SK-N-SH treated with all-trans-retinoic acid at 6 μM for 48 hours (cell line): ENCODE measurements around the gene ZFP82.

Experiments
- ATAC-seq: fragments of 200-7000 bp; cut with Tn5 transposase; 3 replicates; pipeline ENCODE4 v1.9.1; 2020; ENCODE audit warnings: mild to moderate bottlenecking, moderate library complexity
- BACH2 ChIP-seq: fragments of 250-450 bp; sonication (Bioruptor Pico); IDR thresholded peaks from 2 replicates; pipeline ENCODE4 v1.9.0; 2021; ENCODE audit warnings: mild to moderate bottlenecking, borderline replicate concordance
- GLIS3 ChIP-seq: fragments of 250-450 bp; sonication (Bioruptor Pico); IDR thresholded peaks from 2 replicates; pipeline ENCODE4 v1.5.0; 2020; ENCODE audit warnings: mild to moderate bottlenecking, moderate library complexity
- OSR1 ChIP-seq: fragments of 250-450 bp; sonication (Bioruptor Pico); IDR thresholded peaks from 2 replicates; pipeline ENCODE4 v1.8.0; 2022; ENCODE audit warnings: moderate library complexity, mild to moderate bottlenecking, inconsistent platforms
- PPARA ChIP-seq: fragments of 250-450 bp; sonication (Bioruptor Pico); IDR thresholded peaks from 2 replicates; pipeline ENCODE4 v1.5.0; 2020; ENCODE audit warnings: mild to moderate bottlenecking, borderline replicate concordance
- RARB ChIP-seq: fragments of 250-450 bp; sonication (Bioruptor Pico); IDR thresholded peaks from 2 replicates; pipeline ENCODE4 v1.8.0; 2021; ENCODE audit warnings: mild to moderate bottlenecking, moderate library complexity
- ZC3H10 ChIP-seq: fragments of 250-450 bp; sonication (Bioruptor Pico); IDR thresholded peaks from 2 replicates; pipeline ENCODE4 v1.5.1; 2021; ENCODE audit warnings: mild to moderate bottlenecking, moderate library complexity
- ZFP3 ChIP-seq: fragments of 250-450 bp; sonication (Bioruptor Pico); IDR thresholded peaks from 2 replicates; pipeline ENCODE4 v1.5.0; 2020; ENCODE audit warnings: mild to moderate bottlenecking, moderate library complexity
- ZFP30 ChIP-seq: fragments of 450-650 bp; formaldehyde crosslinking; IDR thresholded peaks from 2 replicates; pipeline ENCODE4 v1.5.0; 2022; ENCODE audit warnings: mild to moderate bottlenecking, moderate library complexity
- ZNF565 ChIP-seq: fragments of 450-650 bp; formaldehyde crosslinking; conservative IDR thresholded peaks from 2 replicates; pipeline ENCODE4 v1.5.0; 2020; ENCODE audit warnings: low read depth, mild to moderate bottlenecking, moderate library complexity
- ZNF70 ChIP-seq: fragments of 450-650 bp; formaldehyde crosslinking; IDR thresholded peaks from 2 replicates; pipeline ENCODE4 v1.5.0; 2020; ENCODE audit warnings: mild to moderate bottlenecking, moderate library complexity
- ZNF8 ChIP-seq: fragments of 450-650 bp; formaldehyde crosslinking; IDR thresholded peaks from 2 replicates; pipeline ENCODE4 v1.5.0; 2020; ENCODE audit warnings: mild to moderate bottlenecking, moderate library complexity
- TF ChIP-seq, protein P1 (sequence below): fragments of 250-450 bp; sonication (Bioruptor Pico); IDR thresholded peaks from 2 replicates; pipeline ENCODE4 v1.8.0; 2021; ENCODE audit warnings: low read depth, mild to moderate bottlenecking, moderate library complexity, borderline replicate concordance
- TF ChIP-seq, protein P2 (sequence below): fragments of 250-450 bp; sonication (Bioruptor Pico); IDR thresholded peaks from 2 replicates; pipeline ENCODE4 v1.5.0; 2020; ENCODE audit warnings: mild to moderate bottlenecking, moderate library complexity
- TF ChIP-seq, protein P3 (sequence below): fragments of 250-450 bp; sonication (Bioruptor Pico); IDR thresholded peaks from 2 replicates; pipeline ENCODE4 v1.5.1; 2020; ENCODE audit warnings: low read depth, mild to moderate bottlenecking, moderate library complexity
- TF ChIP-seq, protein P4 (sequence below): fragments of 250-450 bp; sonication (Bioruptor Pico); IDR thresholded peaks from 2 replicates; pipeline ENCODE4 v1.8.0; 2020; ENCODE audit warnings: mild to moderate bottlenecking, moderate library complexity, borderline replicate concordance
- TF ChIP-seq, protein P5 (sequence below): fragments of 250-450 bp; sonication (Bioruptor Pico); IDR thresholded peaks from 2 replicates; pipeline ENCODE4 v1.5.1; 2021; ENCODE audit warnings: mild to moderate bottlenecking, moderate library complexity

The ZFP82 gene

DNA sequence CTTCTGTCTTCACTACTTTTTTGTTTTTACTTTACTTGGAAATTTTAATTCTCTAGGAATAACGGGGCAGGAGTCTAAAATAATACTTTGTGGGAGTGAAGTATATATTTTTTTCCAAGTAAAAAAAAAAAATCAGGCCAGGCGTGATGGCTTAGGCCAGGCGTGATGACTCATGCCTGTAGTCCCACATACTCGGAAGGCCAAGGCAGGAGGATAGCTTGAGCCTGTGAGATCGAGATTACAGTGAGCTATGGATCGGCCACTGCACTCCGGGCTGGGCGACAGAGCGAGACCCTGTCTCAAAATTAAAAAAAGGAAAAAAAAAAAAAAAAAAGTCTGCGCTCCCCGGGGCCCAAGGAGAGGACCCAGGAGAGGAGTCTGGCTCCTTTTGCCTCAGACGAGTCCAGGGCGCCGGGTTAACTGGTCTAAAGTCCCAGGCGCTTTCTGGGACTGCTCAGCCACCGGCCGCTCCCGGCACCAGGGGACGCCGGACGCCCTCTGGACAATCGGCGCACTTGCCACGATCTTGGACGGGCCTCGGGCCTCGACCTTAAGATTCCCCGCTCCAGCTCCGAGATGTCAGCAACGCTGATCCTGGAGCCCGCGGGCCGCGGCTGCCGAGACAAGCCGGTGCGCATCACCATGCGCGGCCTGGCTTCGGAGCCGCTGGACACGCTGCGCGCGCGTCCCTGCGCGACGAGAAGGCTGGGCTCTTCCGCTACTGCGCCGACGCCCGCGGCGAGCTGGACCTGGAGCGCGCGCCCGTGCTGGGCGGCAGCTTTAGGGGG, 2.7 kb upstream of the ZFP82 start:
- ATAC-seq: no peak
- TF ChIP-seq, protein P1, sequence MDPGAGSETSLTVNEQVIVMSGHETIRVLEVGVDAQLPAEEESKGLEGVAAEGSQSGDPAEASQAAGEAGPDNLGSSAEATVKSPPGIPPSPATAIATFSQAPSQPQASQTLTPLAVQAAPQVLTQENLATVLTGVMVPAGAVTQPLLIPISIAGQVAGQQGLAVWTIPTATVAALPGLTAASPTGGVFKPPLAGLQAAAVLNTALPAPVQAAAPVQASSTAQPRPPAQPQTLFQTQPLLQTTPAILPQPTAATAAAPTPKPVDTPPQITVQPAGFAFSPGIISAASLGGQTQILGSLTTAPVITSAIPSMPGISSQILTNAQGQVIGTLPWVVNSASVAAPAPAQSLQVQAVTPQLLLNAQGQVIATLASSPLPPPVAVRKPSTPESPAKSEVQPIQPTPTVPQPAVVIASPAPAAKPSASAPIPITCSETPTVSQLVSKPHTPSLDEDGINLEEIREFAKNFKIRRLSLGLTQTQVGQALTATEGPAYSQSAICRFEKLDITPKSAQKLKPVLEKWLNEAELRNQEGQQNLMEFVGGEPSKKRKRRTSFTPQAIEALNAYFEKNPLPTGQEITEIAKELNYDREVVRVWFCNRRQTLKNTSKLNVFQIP: no peak
- TF ChIP-seq, protein P2, sequence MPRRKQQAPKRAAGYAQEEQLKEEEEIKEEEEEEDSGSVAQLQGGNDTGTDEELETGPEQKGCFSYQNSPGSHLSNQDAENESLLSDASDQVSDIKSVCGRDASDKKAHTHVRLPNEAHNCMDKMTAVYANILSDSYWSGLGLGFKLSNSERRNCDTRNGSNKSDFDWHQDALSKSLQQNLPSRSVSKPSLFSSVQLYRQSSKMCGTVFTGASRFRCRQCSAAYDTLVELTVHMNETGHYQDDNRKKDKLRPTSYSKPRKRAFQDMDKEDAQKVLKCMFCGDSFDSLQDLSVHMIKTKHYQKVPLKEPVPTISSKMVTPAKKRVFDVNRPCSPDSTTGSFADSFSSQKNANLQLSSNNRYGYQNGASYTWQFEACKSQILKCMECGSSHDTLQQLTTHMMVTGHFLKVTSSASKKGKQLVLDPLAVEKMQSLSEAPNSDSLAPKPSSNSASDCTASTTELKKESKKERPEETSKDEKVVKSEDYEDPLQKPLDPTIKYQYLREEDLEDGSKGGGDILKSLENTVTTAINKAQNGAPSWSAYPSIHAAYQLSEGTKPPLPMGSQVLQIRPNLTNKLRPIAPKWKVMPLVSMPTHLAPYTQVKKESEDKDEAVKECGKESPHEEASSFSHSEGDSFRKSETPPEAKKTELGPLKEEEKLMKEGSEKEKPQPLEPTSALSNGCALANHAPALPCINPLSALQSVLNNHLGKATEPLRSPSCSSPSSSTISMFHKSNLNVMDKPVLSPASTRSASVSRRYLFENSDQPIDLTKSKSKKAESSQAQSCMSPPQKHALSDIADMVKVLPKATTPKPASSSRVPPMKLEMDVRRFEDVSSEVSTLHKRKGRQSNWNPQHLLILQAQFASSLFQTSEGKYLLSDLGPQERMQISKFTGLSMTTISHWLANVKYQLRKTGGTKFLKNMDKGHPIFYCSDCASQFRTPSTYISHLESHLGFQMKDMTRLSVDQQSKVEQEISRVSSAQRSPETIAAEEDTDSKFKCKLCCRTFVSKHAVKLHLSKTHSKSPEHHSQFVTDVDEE (CRISPR knock-in tag): no peak
- TF ChIP-seq, protein P3, sequence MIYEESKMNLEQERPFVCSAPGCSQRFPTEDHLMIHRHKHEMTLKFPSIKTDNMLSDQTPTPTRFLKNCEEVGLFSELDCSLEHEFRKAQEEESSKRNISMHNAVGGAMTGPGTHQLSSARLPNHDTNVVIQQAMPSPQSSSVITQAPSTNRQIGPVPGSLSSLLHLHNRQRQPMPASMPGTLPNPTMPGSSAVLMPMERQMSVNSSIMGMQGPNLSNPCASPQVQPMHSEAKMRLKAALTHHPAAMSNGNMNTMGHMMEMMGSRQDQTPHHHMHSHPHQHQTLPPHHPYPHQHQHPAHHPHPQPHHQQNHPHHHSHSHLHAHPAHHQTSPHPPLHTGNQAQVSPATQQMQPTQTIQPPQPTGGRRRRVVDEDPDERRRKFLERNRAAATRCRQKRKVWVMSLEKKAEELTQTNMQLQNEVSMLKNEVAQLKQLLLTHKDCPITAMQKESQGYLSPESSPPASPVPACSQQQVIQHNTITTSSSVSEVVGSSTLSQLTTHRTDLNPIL (CRISPR knock-in tag): no peak
- no peak for TF ChIP-seq PPARA
- no peak for TF ChIP-seq ZNF8 (CRISPR knock-in tag)

DNA sequence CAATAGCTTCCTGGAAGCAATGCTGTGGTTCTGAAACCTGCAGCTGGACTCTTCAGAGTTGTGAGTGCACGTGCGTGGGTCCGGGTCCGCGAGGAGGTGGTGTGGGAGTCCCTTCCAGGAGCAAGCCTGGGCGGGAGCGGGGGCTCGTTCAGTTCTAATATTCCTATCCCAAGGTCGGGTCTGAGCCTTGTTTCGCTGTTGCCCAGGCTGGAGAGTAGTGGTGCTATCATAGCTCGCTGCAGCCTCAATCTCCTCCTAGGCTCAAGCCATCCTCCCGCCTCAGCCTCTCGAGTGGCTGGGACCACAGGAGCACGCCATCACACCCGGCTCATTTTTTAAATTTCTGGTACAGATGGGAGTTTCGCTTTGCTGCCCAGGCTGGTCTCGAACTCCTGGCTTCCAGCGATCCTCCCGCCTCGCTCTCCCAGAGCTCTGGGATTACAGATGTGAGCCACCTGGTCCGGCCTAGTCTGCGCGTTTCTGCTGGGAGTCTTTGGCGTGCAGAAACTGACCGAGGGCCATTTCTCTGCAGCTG, 625 bp downstream of the ZFP82 start:
- TF ChIP-seq, protein P2 (CRISPR knock-in tag): no peak
- TF ChIP-seq OSR1 (CRISPR knock-in tag): no peak
- TF ChIP-seq ZFP3 (CRISPR knock-in tag): no peak
- TF ChIP-seq, protein P4, sequence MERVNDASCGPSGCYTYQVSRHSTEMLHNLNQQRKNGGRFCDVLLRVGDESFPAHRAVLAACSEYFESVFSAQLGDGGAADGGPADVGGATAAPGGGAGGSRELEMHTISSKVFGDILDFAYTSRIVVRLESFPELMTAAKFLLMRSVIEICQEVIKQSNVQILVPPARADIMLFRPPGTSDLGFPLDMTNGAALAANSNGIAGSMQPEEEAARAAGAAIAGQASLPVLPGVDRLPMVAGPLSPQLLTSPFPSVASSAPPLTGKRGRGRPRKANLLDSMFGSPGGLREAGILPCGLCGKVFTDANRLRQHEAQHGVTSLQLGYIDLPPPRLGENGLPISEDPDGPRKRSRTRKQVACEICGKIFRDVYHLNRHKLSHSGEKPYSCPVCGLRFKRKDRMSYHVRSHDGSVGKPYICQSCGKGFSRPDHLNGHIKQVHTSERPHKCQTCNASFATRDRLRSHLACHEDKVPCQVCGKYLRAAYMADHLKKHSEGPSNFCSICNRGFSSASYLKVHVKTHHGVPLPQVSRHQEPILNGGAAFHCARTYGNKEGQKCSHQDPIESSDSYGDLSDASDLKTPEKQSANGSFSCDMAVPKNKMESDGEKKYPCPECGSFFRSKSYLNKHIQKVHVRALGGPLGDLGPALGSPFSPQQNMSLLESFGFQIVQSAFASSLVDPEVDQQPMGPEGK (CRISPR knock-in tag): no peak
- TF ChIP-seq ZNF70 (CRISPR knock-in tag): no peak
- ATAC-seq: peak; percentile 17

DNA sequence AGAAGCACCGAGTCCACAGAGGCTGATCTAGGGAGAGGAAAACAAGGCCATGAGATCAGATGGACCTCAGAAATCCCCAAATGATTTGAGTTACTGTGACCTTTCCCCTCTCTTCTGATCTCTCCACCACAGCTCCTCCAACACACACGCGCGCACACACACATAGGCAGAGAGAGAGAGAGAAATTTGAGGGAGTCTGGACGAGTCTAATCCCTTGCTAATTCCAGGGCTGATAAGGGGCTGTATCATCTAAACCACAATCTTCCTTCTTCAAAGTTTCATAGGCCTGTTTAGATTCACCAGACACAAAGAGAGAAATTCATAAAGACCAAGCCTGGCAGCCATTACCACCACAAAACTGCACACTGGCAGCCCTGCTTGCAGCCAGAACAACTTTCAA, 8.6 kb downstream of the ZFP82 start:
- TF ChIP-seq, protein P5, sequence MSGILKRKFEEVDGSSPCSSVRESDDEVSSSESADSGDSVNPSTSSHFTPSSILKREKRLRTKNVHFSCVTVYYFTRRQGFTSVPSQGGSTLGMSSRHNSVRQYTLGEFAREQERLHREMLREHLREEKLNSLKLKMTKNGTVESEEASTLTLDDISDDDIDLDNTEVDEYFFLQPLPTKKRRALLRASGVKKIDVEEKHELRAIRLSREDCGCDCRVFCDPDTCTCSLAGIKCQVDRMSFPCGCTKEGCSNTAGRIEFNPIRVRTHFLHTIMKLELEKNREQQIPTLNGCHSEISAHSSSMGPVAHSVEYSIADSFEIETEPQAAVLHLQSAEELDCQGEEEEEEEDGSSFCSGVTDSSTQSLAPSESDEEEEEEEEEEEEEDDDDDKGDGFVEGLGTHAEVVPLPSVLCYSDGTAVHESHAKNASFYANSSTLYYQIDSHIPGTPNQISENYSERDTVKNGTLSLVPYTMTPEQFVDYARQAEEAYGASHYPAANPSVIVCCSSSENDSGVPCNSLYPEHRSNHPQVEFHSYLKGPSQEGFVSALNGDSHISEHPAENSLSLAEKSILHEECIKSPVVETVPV: no peak
- TF ChIP-seq BACH2 (CRISPR knock-in tag) (no peak), ZFP30 (CRISPR knock-in tag) (no peak), RARB (CRISPR knock-in tag) (no peak), GLIS3 (CRISPR knock-in tag) (no peak), OSR1 (CRISPR knock-in tag) (no peak), ZC3H10 (CRISPR knock-in tag) (no peak), ZNF565 (CRISPR knock-in tag) (no peak)
- TF ChIP-seq, protein P2 (CRISPR knock-in tag): no peak
- no peak for ATAC-seq
